IMR-90 (cell line): Measurements from ENCODE around the gene DNMT3B. TPM values are rescaled to one million over a fixed set of nuclear protein-coding genes. Genes with fewer than 3 reads are reported as not detected.

Experiments
- ATAC-seq: fragments of 200-7000 bp; cut with Tn5 transposase; 2 replicates; pipeline ENCODE4 v1.9.1; 2020; ENCODE audit warnings: low read depth, mild to moderate bottlenecking, moderate library complexity
- BruUV-seq: library from RNA; stranded (reverse); fragments of 400-500 nt; replicated peaks from 2 replicates; lab custom pipeline; 2021; lab: Mats Ljungman, UMichigan
- CTCF ChIA-PET: fragments of 300-600 bp; formaldehyde crosslinking; extraction: SDS; loops from one replicate; lab custom pipeline; 2021; ENCODE audit warnings: antibody characterized with exemption; lab: Yijun Ruan, JAX
- POLR2A ChIA-PET: fragments of 300-600 bp; sonication (Branson Sonifier 250); formaldehyde crosslinking; loops from one replicate; lab custom pipeline; 2022; ENCODE audit warnings: antibody characterized with exemption; ENCODE audit not compliant: unreplicated experiment; lab: Charles Lee
- DNase-seq: peaks from one replicate; pipeline ENCODE4 v3.0.0; 2013
- H2AFZ ChIP-seq: replicated peaks from 2 replicates; pipeline ENCODE3; 2013; ENCODE audit warnings: low read length, mild to moderate bottlenecking; ENCODE audit not compliant: poor library complexity
- H2AK5ac ChIP-seq: 2 replicates; pipeline ENCODE4 v1.6.1; 2013; ENCODE audit warnings: low read depth, low read length, inconsistent platforms
- H2AK9ac ChIP-seq: replicated peaks from 2 replicates; pipeline ENCODE3; 2013; ENCODE audit warnings: mild to moderate bottlenecking, low read depth, low read length, moderate library complexity; ENCODE audit not compliant: poor library complexity
- H2BK120ac ChIP-seq: 2 replicates; pipeline ENCODE4 v1.6.1; 2013; ENCODE audit warnings: low read depth, low read length, inconsistent platforms
- H2BK15ac ChIP-seq: 3 replicates; pipeline ENCODE4 v1.6.1; 2013; ENCODE audit warnings: low read depth, low read length, inconsistent platforms
- H2BK20ac ChIP-seq: 2 replicates; pipeline ENCODE4 v1.6.1; 2013; ENCODE audit warnings: low read depth, mild to moderate bottlenecking, inconsistent platforms, low read length, moderate library complexity
- H2BK5ac ChIP-seq: 2 replicates; pipeline ENCODE4 v1.6.1; 2013; ENCODE audit warnings: mild to moderate bottlenecking, low read depth, low read length, inconsistent platforms; ENCODE audit not compliant: poor library complexity, severe bottlenecking
- H3K14ac ChIP-seq: replicated peaks from 2 replicates; pipeline ENCODE4 v1.6.1; 2013; ENCODE audit warnings: low read depth, low read length, inconsistent platforms
- H3K18ac ChIP-seq: 2 replicates; pipeline ENCODE4 v1.6.1; 2013; ENCODE audit warnings: low read depth, low read length, control low read depth
- H3K23ac ChIP-seq: 2 replicates; pipeline ENCODE4 v1.6.1; 2013; ENCODE audit warnings: low read depth, low read length, inconsistent platforms
- H3K27ac ChIP-seq: 2 replicates; pipeline ENCODE4 v1.5.1; 2013; ENCODE audit warnings: mild to moderate bottlenecking, control low read depth, low read length; ENCODE audit not compliant: insufficient read depth
- H3K27me3 ChIP-seq: 2 replicates; pipeline ENCODE4 v1.6.1; 2013; ENCODE audit warnings: low read length; ENCODE audit not compliant: control insufficient read depth, insufficient read depth
- H3K36me3 ChIP-seq: 2 replicates; pipeline ENCODE4 v1.6.1; 2013; ENCODE audit warnings: low read length, mixed read lengths; ENCODE audit not compliant: control insufficient read depth, insufficient read depth
- H3K4ac ChIP-seq: 2 replicates; pipeline ENCODE4 v1.6.1; 2013; ENCODE audit warnings: low read depth, low read length, inconsistent platforms
- H3K4me1 ChIP-seq: 2 replicates; pipeline ENCODE4 v1.6.1; 2013; ENCODE audit warnings: low read length, mixed read lengths; ENCODE audit not compliant: control insufficient read depth, insufficient read depth
- H3K4me2 ChIP-seq: 2 replicates; pipeline ENCODE4 v1.6.1; 2013; ENCODE audit warnings: low read depth, mild to moderate bottlenecking, control low read depth, low read length, moderate library complexity
- H3K4me3 ChIP-seq: 2 replicates; pipeline ENCODE4 v1.5.1; 2013; ENCODE audit warnings: low read depth, mild to moderate bottlenecking, control low read depth, low read length, moderate library complexity; ENCODE audit not compliant: insufficient read depth
- H3K56ac ChIP-seq: 2 replicates; pipeline ENCODE4 v1.6.1; 2013; ENCODE audit warnings: low read length, inconsistent platforms; ENCODE audit not compliant: insufficient read depth; ENCODE audit errors: extremely low read depth
- H3K79me1 ChIP-seq, 2 experiments: 2 replicates each; pipeline ENCODE4 v1.6.1; 2013; ENCODE audit warnings: low read length in 2 of 2, inconsistent platforms in 1 of 2, low read depth in 1 of 2
- H3K9ac ChIP-seq: 2 replicates; pipeline ENCODE4 v1.6.1; 2013; ENCODE audit warnings: low read depth, low read length, control low read depth
- H3K9me1 ChIP-seq: 2 replicates; pipeline ENCODE4 v1.6.1; 2013; ENCODE audit warnings: low read length, inconsistent platforms; ENCODE audit not compliant: insufficient read depth
- H3K9me3 ChIP-seq: 2 replicates; pipeline ENCODE4 v1.6.1; 2013; ENCODE audit warnings: low read length; ENCODE audit not compliant: control insufficient read depth, insufficient read depth
- H4K20me1 ChIP-seq: 2 replicates; pipeline ENCODE4 v1.6.1; 2013; ENCODE audit warnings: low read length, inconsistent platforms; ENCODE audit not compliant: insufficient read depth
- H4K5ac ChIP-seq: 2 replicates; pipeline ENCODE4 v1.6.1; 2013; ENCODE audit warnings: mild to moderate bottlenecking, low read depth, low read length, control low read depth
- H4K8ac ChIP-seq, 2 experiments: 2 replicates each; pipeline ENCODE4 v1.6.1; 2013; ENCODE audit warnings: low read depth in 2 of 2, low read length in 2 of 2, control low read depth in 1 of 2, inconsistent platforms in 1 of 2
- H4K91ac ChIP-seq: 2 replicates; pipeline ENCODE4 v1.6.1; 2013; ENCODE audit warnings: low read depth, low read length, inconsistent platforms; ENCODE audit not compliant: insufficient read depth
- BHLHE40 ChIP-seq: fragments of 150-350 bp; IDR thresholded peaks from 2 replicates; pipeline ENCODE4 v1.6.1; 2016; ENCODE audit warnings: mild to moderate bottlenecking, low read depth, low read length
- CEBPB ChIP-seq: IDR thresholded peaks from 2 replicates; pipeline ENCODE4 v1.6.1; 2012; ENCODE audit warnings: low read depth, low read length, improper control_type of control experiment
- CHD1 ChIP-seq: IDR thresholded peaks from 2 replicates; pipeline ENCODE4 v1.6.1; 2012; ENCODE audit warnings: low read depth, low read length, improper control_type of control experiment
- CTCF ChIP-seq: conservative IDR thresholded peaks from 2 replicates; pipeline ENCODE4 v1.5.1; 2012; ENCODE audit warnings: mild to moderate bottlenecking, low read depth, low read length, improper control_type of control experiment
- ELK1 ChIP-seq: fragments of 150-350 bp; IDR thresholded peaks from 2 replicates; pipeline ENCODE4 v1.6.1; 2016; ENCODE audit warnings: low read depth, mild to moderate bottlenecking, low read length, moderate library complexity, borderline replicate concordance
- FOS ChIP-seq: fragments of 150-350 bp; IDR thresholded peaks from 2 replicates; pipeline ENCODE4 v1.6.1; 2016; ENCODE audit warnings: low read depth, low read length
- MAFK ChIP-seq: IDR thresholded peaks from 2 replicates; pipeline ENCODE4 v1.6.1; 2012; ENCODE audit warnings: low read depth, low read length, improper control_type of control experiment
- MAZ ChIP-seq: IDR thresholded peaks from 2 replicates; pipeline ENCODE4 v1.6.1; 2012; ENCODE audit warnings: low read depth, mild to moderate bottlenecking, low read length, improper control_type of control experiment, moderate library complexity, borderline replicate concordance
- MXI1 ChIP-seq: IDR thresholded peaks from 2 replicates; pipeline ENCODE4 v1.6.1; 2012; ENCODE audit warnings: low read depth, mild to moderate bottlenecking, low read length, moderate library complexity, borderline replicate concordance
- NFE2L2 ChIP-seq: fragments of 150-350 bp; IDR thresholded peaks from 2 replicates; pipeline ENCODE4 v1.6.1; 2016; ENCODE audit warnings: low read depth, mild to moderate bottlenecking, low read length
- RAD21 ChIP-seq: IDR thresholded peaks from 2 replicates; pipeline ENCODE4 v1.6.1; 2012; ENCODE audit warnings: low read length, improper control_type of control experiment
- RFX5 ChIP-seq: IDR thresholded peaks from 2 replicates; pipeline ENCODE4 v1.8.0; 2012; ENCODE audit warnings: low read depth, mild to moderate bottlenecking, low read length, moderate library complexity
- SMC3 ChIP-seq: fragments of 150-350 bp; IDR thresholded peaks from 2 replicates; pipeline ENCODE4 v1.6.1; 2016; ENCODE audit warnings: low read depth, mild to moderate bottlenecking, antibody characterized with exemption, low read length, moderate library complexity
- dilution Hi-C: fragments of 300-500 bp; cut with HindIII; formaldehyde crosslinking; loops from one replicate; pipeline ENCODE4 v1.14.3; 2018; ENCODE audit warnings: low sequenced_read_pairs; ENCODE audit not compliant: unreplicated experiment
- in situ Hi-C: fragments of 300-500 bp; cut with MboI; formaldehyde crosslinking; loops from 3 replicates; pipeline ENCODE4 v1.14.3; 2019; ENCODE audit warnings: low sequenced_read_pairs, inconsistent platforms, mixed read lengths
- intact Hi-C: fragments of 100-400 bp; cut with micrococcal nuclease; formaldehyde crosslinking; loops from 2 replicates; pipeline ENCODE4 v1.10.0; 2022
- polyA plus RNA-seq, 3 experiments: library from polyadenylated mRNA; depleted of rRNA; stranded (reverse); fragments of >200 nt; gene quantifications; 2 replicates each; pipeline ENCODE4 v1.2.3, GENCODE V29; 2012; ENCODE audit warnings: low replicate concordance in 1 of 3
- total RNA-seq: library from RNA; depleted of rRNA; stranded (reverse); fragments of >200 nt; gene quantifications from 2 replicates; pipeline ENCODE4 v1.2.3, GENCODE V29; 2012
- TF ChIP-seq, protein P1 (sequence below): fragments of 150-350 bp; IDR thresholded peaks from 2 replicates; pipeline ENCODE4 v1.6.1; 2017; ENCODE audit warnings: mild to moderate bottlenecking, antibody characterized with exemption, low read length, low read depth

Gene DNMT3B
- total and polyA plus RNA-seq, 2 of the 4 experiments (the other 2 are of a cell fraction), result 1.3 to 1.9 TPM

DNA sequence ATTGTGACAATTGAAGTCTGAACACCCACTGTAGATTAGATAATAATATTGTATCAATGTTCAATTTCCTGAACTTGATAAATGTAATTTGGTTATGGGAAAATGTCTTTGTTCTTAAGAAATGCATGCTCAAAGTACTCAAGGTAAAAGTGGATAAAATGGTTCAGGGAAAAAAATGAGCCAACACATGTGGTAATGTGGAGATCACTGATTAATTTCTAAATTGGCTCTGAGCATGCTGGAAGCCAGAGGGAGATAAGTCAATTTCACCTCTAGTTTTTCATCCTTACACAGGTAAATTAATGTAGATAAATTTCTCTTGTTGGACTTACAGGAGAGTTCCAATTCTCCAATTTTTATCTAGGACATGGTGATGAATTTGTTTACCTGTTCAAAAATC, 10.9 kb upstream of the DNMT3B start:
- no peak overlapping the region for H2BK120ac ChIP-seq
- H3K79me1 ChIP-seq, result no peaks in the 10 kb centered on the region
- H2BK20ac ChIP-seq, result no peak overlapping the region
- H3K27me3 ChIP-seq, result no peaks in the 10 kb centered on the region
- TF ChIP-seq NFE2L2, result no peak
- no peak for TF ChIP-seq MAZ
- no peak for TF ChIP-seq MAFK
- TF ChIP-seq MXI1, result no peak
- TF ChIP-seq, protein P1, sequence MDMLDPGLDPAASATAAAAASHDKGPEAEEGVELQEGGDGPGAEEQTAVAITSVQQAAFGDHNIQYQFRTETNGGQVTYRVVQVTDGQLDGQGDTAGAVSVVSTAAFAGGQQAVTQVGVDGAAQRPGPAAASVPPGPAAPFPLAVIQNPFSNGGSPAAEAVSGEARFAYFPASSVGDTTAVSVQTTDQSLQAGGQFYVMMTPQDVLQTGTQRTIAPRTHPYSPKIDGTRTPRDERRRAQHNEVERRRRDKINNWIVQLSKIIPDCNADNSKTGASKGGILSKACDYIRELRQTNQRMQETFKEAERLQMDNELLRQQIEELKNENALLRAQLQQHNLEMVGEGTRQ, result no peak
- TF ChIP-seq RFX5, result no peak
- no peak for TF ChIP-seq SMC3
- TF ChIP-seq RAD21, result no peak
- no peak for TF ChIP-seq ELK1
- TF ChIP-seq BHLHE40, result no peak
- no peak for TF ChIP-seq CHD1
- no peak for TF ChIP-seq FOS
- TF ChIP-seq CTCF, result no peak
- no peak for TF ChIP-seq CEBPB
- H3K4me1 ChIP-seq, result peaks cover 15% of the 10 kb centered on the region
- no peak overlapping the region for H3K4me3 ChIP-seq
- no peak overlapping the region for H2AFZ ChIP-seq
- peak overlapping the region; percentile 45; the same call in 1 of the 3 replicates for H2BK15ac ChIP-seq
- no peak overlapping the region for H2AK5ac ChIP-seq
- H2AK9ac ChIP-seq, result no peak overlapping the region
- no TSS peak for BruUV-seq
- H3K4me2 ChIP-seq, result no peak overlapping the region
- POLR2A ChIA-PET, result no interaction called here
- no peak overlapping the region for H4K5ac ChIP-seq
- intact Hi-C loops (no loop called here), dilution Hi-C loops (no loop called here), in situ Hi-C loops (no loop called here)
- H3K14ac ChIP-seq, result no peak overlapping the region
- no peaks in the 10 kb centered on the region for H4K20me1 ChIP-seq
- DNase-seq (no peak), ATAC-seq (no peak)
- H3K23ac ChIP-seq, result no peak overlapping the region
- no peaks in the 10 kb centered on the region for H3K9me3 ChIP-seq
- H3K27ac ChIP-seq, result no peak overlapping the region
- no peaks in the 10 kb centered on the region for H3K36me3 ChIP-seq
- peaks cover 13% of the 10 kb centered on the region for H3K9me1 ChIP-seq
- H3K18ac ChIP-seq, result no peak overlapping the region
- no peak overlapping the region for H3K9ac ChIP-seq
- H4K91ac ChIP-seq, result no peak overlapping the region
- no peak overlapping the region for H3K4ac ChIP-seq
- CTCF ChIA-PET, result no interaction called here
- no peak overlapping the region for H4K8ac ChIP-seq
- H2BK5ac ChIP-seq, result no peak overlapping the region
- no peak overlapping the region for H3K56ac ChIP-seq
